Activated T-helper 1 cell treated with Interleukin-2 at 50 U/mL for 16 hours (primary cell): ENCODE data around the gene RANBP17.
"Not testable (repeated sequence)": the region's sequence is repeated elsewhere in the genome, so short reads cannot be mapped to it uniquely, and the experiment has no call there.

Experiments
- DNase-seq: peaks from one replicate; pipeline ENCODE4 v3.0.0-alpha.2; 2020; ENCODE audit warnings: low read depth

RANBP17 gene

GRCh38 chr5:170941788-170942187, 80.0 kb downstream of the RANBP17 start:
- no peak for DNase-seq

GRCh38 chr5:170945275-170945674, 83.5 kb downstream of the RANBP17 start:
- no peak for DNase-seq

DNA sequence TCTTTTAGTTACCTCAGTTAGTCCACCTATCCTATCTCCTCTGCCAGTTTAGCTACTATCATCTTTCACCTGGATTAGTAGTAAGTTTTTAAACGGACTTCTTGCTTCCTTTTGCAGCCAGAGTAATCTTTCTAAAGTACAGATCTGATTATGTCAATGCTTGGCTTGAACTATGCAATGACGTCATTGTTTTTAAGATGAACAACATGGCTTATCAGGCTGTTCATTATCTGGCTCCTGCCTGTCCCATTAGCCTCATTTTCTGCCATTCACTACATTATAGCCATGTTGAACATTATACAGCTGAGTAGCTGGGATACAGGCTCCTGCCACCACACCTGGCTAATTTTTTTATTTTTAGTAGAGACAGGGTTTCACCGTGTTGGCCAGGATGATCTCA, 98.7 kb downstream of the RANBP17 start:
- DNase-seq = no peak

GRCh38 chr5:170963521-170963920, 101.7 kb downstream of the RANBP17 start:
- no peak for DNase-seq

DNA sequence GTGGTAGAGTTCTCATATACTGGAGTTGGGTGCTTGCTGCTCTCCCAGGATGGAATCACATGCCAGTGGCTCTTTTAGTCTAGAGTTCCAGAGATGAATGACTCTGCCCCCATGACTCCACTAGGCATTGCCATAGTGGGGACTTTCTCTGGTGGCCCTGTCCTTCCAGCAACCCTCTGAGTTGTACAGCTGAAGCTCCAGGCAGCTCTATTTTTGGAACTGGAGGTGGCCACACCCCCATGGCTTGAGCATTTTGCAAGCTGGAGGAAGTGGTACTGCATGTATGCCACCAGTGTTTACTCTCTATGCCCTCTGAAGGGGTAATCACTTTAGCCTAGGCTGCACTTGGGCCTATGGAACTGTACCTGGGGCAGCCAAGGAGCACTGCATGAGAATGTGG, 112.6 kb downstream of the RANBP17 start:
- DNase-seq = no peak

- not testable (repeated sequence) for DNase-seq
These were observed 118.4 kb downstream of the RANBP17 start for GRCh38 chr5:170980261-170980660.

DNA sequence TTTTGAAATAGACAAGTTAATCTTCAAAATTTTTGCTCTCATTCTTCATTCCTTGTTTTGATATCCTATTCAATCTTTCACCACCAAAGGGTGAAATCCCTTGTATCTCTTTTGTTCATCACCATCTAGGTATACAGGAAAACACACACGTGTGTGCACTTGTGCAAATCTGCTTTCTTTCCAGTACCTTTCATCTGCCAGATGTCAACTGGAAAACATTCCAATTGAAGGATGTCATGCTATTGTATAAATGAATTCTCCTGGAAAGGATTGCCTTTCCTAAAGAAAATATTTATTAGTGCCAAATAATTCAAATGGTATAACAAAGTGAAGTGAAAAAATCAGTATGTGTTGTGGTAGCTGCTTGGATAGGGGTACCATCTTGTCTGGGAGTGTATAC, 123.7 kb downstream of the RANBP17 start:
- no peak for DNase-seq

GRCh38 chr5:170986598-170986997, 124.8 kb downstream of the RANBP17 start:
- no peak for DNase-seq

DNA sequence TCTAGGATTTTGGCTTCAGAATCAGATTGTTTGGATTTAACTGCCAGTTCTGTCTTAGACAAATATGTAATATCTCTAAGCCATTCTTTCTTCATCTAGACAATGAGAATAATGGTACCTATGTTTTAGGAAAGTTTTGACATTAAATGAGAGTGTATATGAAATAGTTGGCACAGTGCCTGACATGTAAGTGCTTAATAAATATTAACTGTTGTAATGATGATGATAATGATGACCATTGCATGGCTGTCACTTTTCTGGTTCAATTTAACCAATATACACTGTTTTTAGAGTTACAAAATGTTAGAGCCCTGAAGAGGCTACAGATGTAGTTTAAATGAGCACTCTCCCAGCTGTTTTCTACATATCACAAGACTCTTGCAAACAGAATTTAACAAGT, 131.7 kb downstream of the RANBP17 start:
- DNase-seq = no peak

GRCh38 chr5:171010086-171010485, 148.3 kb downstream of the RANBP17 start:
- no peak for DNase-seq

DNA sequence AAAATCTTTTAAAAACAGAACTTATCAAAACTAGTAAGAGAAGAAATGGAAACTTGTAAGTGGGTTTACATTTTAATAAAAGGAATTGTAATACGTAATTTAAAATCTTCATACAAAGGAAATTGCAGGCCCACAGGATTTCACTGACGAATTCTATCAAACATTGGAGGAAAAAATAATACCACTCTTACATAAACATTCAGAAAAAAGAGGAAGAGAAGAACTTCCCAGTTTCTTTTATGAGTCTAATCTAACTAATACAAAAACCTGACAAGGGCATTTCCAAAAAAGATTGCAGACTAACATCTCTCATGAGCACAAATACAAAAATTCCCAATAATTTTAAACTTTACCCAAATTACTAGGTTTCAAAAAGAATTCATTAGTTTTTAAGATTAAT, 149.0 kb downstream of the RANBP17 start:
- DNase-seq = no peak

DNA sequence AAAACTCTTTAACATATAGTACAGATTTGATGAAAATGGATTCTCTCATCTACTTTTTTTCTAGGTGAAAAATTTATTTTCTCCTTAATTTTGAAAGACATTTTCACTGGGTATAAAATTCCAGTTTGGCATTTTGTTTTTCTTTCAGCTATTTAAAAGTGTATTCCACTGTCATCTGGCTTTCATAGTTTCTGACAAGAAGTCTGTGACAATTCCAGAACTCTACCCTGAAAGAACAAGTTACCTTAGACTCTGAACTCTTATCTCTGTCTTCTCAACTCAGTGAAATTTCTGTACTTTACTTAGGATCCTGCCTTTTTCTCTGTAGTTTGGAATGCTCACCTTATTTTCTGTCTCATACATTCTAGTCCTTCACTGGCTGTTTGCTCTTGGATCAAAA, 161.7 kb downstream of the RANBP17 start:
- no peak for DNase-seq

DNA sequence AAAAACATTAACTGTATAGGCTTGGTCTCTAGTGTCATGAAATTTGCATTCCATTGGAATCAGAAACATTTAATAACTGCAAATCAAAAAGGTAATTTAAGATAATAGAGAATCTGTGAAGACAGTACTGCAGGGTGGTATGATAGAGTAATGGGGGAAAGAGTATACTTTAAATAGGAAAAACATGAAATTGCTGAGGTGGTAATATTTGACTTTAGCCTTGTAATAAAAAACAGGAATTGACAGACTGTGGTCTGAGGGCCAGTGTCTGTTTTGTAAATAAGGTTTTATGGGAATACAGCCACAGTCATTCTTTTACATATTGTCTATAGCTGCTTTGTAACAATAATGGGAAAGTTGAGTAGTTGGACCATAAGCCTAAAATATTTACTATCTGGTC, 162.3 kb downstream of the RANBP17 start:
- DNase-seq = no peak

GRCh38 chr5:171029401-171029800, 167.6 kb downstream of the RANBP17 start:
- DNase-seq = no peak

DNA sequence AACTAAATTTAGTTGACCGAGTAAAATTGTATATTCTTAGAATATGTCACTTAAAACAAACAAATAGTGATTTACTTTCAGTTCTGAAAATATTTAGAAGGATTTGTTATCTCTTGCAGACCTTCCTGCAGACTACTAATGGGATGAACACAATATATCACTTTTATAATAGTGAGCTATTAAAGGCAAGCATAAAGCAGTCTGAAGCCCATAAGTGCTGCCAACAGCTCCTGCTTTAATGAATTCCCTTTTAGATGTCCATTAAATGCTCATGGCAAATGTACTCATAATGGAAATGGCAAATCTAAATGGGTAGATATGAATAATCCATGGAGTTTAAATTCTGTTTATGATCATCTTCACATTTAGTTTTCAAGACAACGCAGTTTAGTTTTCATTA, 170.2 kb downstream of the RANBP17 start:
- no peak for DNase-seq

GRCh38 chr5:171032435-171032973, 170.7 kb downstream of the RANBP17 start:
- no peak for DNase-seq

- DNase-seq = not testable (repeated sequence)
These were observed 180.1 kb downstream of the RANBP17 start for GRCh38 chr5:171041893-171042292.

- DNase-seq = no peak
These were observed 189.1 kb downstream of the RANBP17 start for GRCh38 chr5:171050916-171051315.

GRCh38 chr5:171055875-171056454, 194.1 kb downstream of the RANBP17 start:
- DNase-seq = no peak

- no peak for DNase-seq
These were observed 205.8 kb downstream of the RANBP17 start for GRCh38 chr5:171067540-171068130.

GRCh38 chr5:171074747-171075146, 212.9 kb downstream of the RANBP17 start:
- no peak for DNase-seq

DNA sequence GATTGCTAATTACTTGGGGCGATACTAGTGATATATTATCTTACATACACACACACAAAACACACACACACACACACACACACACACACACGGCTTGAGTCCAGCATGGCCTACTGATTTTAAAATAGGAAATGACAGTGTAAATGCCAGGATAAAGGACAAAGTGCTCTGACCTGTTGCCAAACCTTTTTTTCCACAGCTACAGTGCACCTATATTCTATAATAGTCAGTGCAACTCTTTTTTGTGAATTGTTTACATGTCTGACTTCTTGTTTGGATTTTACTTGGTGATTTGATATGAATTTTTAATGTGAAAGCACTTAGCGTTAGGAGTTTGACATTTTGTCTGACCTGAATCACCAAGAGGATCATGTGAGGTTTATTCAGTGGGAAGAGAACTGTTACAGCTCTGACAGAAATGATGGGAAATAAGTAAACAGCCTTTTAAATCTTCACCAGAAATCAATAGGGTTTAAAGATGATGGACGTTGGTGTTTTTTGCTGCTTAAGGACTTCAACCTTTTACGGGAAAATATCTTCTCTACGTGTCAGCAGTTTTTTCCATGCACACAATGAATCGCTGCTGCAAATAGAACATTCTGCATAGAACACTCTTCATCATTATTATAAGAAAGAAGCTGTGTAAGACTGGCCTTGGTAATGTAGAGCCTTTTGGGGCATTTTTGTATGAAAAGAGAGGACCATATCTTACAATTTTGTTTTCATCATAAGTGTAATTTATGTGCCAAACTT, 218.5 kb downstream of the RANBP17 start:
- no peak for DNase-seq

DNA sequence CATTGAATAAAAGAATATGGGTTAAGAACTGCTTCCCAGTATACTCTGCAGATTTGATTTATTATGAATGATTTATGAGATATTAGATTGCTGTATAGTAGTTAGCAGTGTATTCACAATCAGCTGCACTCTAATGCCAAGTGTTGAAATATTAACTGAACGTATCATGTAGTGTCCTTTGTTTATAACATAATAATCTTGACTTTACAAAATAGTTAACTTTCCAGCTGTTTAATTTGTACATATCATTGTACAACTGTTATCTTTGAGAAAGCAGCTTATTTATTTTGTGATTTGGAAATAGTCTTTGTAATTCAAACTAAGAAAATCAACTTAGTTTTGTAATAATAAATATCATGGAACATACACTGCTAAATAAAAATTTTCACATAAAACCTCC, 219.5 kb downstream of the RANBP17 start:
- DNase-seq = no peak
